CD4-positive, alpha-beta T cell treated with Interleukin-15 for 4 hours (primary cell): ENCODE measurements around the gene AKAP6.
"Not testable (repeated sequence)": the region's sequence is repeated elsewhere in the genome, so short reads cannot be mapped to it uniquely, and the experiment has no call there.

Source experiments
- DNase-seq: peaks from one replicate; pipeline ENCODE4 v3.0.0-alpha.2; 2020; ENCODE audit warnings: low spot score

The AKAP6 gene

DNA sequence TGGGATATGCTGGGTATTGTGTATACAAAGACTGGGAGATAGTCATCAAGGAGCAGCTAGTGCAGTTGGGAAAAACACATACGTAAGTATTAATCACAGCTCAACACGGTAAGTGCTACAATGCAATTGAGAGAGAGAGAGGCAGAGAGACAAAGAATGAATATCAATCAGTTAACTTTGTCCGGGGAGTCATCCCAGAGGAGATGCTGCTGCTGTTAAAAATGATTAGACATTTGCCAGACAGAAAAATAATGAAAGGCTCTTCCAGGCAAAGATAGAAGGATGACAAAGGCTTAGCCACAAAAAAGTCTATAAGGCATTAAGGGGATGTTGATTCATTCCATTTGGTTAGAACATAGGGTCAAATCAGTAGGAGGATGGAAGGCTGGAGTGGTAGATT, 45.1 kb downstream of the AKAP6 start:
- no peak for DNase-seq

DNA sequence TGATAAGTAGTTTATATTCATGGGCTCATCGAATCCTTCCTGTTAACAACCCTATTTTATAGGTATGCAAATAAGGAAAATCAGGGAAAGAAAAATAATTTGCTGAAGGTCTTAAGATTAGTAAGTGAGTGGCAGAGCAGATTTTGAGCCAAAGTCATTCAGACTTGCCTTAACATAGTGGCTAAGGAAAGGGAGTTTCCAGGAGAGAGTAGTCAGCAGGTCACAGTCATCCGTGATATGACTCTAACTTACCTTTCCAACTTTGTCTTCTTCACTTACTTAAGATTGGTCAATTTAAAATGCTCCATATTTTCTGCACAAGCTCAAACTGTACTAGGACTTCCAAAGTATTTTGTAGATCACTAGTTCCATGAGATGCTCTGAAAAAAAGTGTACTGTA, 46.6 kb downstream of the AKAP6 start:
- DNase-seq, result no peak

DNA sequence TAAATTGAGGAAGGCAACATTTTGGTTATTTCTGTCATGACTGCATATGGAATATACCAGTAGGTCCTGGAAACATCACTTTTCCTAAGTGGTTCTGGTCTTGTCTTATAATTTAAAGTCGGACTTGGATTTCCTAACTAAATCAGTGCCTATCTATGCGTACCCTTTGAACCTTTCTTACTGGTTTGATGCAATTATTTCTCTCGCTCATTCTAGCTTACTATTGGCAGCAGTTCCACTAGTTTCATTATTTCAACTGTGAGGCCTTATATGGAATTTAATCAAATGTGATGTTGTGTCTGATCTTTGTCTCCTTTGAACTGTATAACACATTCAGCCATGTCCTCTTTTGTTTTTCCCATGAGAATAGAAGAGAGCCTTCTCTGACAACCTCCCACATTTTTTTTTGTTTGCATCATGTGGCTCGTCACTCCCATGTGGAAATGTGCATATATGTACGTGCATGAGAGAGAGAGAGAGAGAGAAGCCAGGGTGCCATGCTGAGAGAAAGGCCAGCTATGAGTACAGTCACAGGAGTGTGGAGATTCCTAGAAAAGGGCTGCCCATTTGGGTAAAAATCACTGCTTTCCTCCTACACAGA, 48.0 kb downstream of the AKAP6 start:
- no peak for DNase-seq

DNA sequence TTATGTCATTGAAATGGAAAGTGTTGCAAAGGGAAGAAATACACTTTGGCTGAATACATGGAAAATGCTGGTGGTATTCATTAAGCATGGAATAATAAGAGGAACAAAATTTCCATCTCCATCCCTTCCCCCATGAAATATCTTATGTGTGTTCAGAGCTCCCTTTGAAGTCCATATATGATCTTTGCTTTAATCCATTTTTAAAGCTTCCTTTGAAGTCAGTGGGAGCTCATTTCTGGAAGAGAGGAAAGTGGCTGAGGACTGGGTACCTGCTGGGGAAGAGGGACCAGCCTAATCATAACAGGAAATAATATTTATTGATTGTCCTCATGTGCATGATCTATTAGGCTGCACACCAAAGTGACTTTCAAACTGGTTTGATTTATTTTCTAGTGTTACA, 49.2 kb downstream of the AKAP6 start:
- DNase-seq, result no peak

DNA sequence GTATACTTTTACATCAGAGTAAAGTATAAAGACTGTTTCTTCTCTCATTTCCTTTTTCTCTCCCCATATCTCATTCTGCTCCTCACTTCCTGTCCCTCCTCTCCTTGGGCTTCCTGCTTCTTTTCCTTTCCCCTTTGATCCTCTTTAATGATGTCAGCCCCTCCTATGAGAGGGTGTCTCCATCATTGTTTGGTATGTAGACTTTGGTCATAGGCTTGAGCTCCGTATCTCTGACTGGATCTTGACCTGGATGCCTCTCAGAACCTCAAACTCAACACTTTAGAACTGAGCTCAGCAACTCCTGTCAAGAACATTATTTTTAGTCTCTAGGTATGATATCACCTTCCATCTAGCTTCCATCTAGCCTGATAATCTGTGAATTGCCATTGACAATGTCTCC, 50.3 kb downstream of the AKAP6 start:
- no peak for DNase-seq

DNA sequence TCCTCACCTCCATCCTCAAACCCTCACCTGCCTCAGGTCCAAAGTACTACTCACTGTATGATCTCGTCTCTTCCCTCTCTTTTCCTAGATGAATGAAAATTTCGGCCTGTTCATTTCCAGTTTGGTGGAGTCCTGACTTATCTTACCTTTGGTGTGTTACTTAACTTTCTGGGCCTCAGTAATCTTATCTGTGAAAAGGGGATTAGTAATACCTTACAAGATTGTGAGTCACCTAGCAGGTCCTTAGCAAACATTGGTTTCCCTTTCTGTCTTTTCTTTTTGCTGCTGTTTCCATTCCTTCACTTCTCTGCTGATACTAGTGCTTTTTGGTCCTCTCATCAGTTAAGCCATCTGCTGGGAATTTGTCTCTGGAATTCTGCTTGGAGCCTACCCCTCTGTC, 52.8 kb downstream of the AKAP6 start:
- no peak for DNase-seq

DNA sequence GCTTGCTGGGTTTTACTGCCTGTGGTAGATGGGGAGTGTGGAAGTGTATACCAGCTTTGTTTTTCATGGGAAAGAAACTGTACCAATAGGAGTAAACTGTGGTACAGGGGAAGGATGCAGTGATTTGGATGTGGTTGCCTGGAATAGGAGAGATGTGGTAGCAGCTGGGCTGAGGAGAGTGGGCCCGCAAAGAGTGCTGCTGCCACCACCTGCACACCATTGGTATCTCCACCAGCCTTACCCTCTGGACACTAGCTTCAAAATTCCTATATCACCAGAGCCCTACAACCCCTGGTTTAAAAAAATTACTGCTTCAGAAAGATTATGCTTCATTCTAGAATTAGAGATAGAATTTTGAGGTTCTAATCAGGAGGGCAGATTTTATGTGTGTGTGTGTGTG, 53.6 kb downstream of the AKAP6 start:
- no peak for DNase-seq

DNA sequence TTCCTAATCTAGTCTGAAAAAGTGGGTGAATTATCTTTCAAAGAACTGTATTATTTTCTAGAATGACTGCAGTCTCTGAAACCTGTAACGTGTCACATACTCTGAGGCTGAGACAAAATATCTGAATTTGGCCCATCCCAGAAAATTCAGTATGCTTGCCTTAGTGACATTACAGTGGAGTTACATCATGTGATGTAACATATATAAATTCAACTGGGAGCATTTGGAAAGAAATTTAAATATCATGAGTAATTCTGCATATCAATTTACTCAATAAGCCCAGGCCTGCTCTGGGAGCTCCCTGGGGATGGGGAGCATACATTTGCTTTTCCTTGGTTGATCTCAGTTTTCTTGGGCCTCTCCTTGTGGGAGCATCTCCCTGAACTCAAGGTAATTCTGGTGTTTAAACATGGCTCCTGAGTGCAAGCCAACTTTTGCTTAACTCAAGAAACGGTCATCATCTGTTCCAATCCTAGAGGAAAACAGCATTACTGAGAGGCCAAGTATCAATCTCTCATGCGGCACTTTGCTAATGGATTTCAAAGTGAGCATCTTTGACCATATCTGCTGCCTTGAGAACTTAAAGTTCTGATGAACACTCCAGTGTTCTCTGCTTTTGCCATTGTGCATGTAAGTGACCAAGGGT, 54.4 kb downstream of the AKAP6 start:
- DNase-seq, result no peak

DNA sequence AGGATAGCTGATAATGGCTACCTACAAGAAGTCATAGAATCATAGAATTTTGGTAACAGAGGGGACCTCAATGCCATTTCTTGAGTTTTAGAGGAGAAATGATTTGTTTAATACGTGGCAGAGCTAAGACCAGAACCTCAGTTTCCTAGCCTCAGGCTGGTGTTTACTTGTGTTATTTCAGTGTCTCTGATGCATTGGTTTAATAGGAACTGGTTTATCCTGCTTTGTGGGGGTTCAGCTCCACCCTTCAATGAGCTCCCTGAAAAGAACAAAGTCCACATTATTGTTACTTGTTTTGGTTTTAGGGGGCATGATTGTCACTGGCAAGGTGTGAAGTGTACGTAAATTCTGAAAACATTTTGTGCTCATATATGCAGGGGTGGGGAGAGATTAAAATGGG, 55.4 kb downstream of the AKAP6 start:
- no peak for DNase-seq

DNA sequence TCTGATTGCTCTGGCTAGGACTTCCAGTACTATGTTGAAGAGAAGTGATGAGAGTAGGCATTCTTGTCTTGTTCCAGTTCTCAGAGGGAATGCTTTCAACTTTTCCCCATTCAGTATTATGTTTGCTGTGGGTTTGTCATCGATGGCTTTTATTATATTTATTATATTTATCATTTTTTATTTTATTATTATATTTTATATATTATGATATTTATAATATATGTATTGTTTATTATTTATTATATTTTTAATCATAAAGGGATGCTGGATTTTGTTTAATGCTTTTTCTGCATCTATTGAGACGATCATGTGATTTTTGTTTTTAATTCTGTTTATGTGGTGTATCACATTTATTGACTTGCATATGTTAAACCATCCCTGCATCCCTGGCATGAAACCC, 58.2 kb downstream of the AKAP6 start:
- not testable (repeated sequence) for DNase-seq

DNA sequence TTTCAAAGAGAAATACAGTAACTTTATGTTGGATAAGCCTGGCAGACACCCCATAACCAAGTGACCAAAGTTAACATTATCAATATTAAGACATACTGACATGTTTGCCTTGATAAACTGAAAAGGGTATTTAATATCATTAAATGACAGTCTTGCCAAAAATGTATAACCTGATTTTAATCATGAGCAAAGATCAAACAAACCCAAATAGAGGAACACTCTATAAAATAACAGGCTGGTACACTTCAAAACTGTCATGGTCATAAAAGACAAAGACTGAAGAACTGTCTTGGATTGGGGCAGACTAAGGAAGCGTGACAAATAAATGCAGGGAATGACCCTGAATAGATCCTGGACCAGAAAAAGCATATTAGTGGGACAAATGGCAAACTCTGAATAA, 64.0 kb downstream of the AKAP6 start:
- no peak for DNase-seq

DNA sequence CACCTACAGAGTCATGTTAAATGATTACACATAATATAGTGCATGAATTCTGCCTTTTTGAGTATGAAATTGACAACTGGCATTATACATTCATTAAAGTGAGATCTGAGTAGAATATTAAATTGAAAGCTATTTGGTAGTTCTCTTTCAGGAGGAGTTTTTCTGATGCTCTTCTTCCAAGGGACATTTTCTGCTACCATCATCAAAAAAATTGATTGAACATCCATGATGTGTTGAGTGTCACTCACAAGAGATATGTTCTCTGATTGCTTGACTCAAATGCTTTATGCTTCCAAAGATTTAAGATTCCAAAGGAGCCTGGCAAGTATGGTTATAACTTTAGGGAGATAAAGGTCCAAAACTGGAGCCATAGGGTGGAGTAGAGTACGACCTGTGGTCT, 64.9 kb downstream of the AKAP6 start:
- no peak for DNase-seq

DNA sequence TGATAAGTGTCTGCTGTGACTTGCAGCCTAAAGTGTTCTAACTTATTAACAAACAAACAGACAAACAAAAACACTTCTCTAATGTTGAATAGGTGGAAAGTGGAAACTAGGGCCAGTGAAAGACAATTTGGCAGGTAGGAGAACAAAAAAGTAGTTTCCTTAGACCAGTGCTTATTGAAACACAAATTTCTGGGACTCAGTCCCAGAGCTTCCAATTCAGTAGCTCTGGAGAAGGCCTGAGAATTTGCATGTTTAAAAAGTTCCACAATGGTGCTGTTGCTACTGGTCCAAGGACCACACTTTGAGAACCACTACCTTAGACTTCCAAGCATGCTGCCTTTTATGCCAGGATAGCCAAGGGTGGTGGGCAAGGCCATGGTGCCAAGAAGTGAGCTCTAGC, 67.8 kb downstream of the AKAP6 start:
- DNase-seq, result no peak

DNA sequence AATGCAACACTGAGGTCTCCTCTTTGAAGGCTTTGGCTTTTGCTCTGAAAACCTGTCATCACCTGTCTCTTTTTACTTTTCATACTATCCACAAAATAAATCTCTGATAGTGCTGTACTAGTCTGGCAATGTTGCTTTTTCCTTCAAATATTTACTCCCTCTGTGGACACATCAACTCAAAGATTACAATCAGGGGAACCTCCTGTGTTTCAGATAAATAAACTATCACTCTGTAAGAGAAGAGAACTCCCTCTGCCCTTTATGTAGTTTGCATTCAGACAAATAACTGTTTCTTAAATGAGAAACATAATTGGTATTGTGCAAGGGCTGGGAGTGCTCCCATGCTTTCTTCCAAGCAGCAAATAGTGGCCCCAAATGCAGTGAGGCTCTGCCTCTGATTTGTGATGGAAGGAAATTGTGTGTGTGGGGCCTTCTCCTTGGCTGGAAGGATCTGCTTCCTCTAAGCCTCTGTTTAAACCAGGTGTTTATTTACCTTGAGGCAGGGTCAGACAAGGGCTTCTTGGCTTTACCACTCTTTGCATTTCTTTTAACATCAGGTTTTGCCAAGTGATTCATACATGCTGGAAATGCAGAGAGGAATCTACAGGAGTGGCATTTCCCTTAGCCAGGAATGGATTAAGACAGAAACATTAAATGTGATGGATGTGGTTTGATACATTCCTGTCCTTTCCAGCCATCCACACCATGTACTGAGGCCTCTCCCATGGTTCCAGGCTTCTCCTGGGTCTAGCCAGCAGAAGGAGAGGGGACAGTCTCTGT, 69.0 kb downstream of the AKAP6 start:
- DNase-seq, result no peak

DNA sequence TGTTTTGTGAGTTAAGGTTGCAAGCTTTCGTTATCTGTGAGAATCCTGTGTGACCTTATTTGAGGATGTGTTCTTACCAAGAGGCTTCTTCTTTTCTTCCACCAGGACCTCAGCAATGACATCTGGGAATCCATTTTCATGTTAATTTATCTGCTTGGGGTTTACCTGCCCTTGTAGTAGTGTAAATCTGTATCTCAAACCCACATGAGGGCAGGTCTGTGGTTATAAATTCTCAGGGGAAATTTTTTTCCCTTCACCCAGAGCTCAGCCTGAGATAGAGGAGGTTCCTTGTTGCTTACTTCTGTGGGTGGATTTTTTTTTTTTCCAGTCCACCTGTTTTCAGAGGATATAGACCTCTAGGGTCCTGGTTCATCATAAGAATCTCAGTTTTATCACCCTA, 70.8 kb downstream of the AKAP6 start:
- no peak for DNase-seq

DNA sequence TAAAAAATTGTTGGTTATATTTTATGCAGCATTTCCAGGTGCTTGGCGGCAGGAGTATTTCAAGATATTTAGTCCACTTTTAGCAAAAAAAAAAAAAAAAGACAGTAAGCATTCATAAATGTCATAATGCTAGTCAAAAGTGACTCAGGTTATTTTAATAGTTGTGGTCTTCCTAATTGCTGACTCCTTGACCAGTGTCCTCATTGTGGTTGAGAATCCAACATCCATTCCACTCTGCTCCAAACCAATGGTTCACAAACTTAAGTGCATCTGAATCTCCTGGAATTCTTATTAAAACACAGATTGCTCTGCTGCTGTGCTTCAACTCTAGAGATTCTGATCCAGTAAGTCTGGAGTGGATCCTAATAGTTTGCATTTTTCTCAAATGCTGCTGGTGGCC, 71.4 kb downstream of the AKAP6 start:
- DNase-seq, result no peak

DNA sequence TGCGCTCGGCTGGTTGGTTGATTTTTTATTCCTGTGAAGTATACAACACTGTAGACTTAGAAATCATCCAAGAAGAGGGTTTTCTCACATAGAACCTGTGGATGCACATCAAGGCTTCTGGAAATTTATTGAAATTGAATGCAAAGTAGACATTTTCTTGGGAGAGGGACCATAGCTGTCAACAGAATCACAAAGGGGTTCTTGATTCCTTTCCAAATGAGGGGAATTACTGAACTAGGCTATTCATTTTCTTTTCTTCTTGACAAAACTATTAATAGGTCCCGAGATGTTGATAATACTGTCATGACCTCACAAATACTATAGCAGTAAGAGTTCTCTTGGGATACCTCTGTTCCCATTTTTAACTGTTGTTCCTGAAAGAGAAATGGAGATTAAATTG, 73.9 kb downstream of the AKAP6 start:
- no peak for DNase-seq

DNA sequence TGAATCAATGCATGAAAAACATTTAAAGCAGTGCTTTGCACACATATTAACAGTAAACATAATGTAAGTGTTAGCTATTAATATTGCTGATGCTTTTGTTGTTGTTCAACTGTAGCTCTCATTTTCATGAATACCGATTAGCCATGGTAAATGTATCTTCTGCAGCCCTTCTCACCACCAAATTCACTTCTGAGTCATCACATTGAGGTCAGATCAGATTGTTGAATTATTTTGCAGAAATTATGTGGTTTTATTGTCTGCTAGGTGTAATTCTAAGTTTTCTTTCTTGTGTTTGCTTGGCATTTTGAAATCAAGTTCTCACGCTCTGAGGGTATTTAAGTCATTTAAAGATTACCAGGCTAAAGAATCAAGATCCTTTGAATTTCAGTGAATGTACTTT, 74.6 kb downstream of the AKAP6 start:
- no peak for DNase-seq

DNA sequence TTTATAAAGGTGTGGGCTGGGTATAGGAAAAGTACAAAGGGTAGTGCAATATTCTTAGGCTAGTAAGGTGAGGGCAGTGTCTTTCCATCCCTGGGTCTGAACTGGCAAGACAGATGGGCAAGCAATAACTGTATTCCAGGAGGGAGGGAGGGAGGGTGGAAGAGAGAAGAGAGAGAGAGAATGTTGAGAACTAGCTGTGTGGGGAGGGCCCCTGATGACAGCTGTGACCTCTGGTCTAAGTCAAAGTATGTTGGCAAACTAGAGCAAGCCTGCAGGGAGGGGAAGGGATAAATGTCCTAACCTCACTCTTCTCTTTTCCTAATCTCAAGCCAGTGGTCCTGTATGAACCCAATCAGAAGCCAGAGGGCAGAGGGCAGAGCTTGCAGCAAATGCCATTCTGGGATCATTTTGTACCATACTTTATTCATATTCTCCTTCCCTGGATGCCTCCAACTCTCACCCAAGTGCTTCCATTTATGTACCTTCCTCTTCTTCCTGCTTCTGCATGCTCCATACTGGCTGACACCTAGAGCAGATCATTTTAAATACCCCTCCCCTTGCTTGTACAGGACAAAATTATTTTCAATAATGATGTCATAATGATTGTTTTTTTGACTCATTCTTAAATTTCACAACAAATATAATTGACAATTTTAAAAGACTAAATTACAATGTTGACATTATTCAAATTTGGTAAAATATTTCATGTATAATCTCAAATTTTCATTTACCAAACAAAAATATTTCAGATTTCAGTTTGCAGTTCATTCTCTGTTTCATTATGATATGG, 75.9 kb downstream of the AKAP6 start:
- DNase-seq, result no peak

DNA sequence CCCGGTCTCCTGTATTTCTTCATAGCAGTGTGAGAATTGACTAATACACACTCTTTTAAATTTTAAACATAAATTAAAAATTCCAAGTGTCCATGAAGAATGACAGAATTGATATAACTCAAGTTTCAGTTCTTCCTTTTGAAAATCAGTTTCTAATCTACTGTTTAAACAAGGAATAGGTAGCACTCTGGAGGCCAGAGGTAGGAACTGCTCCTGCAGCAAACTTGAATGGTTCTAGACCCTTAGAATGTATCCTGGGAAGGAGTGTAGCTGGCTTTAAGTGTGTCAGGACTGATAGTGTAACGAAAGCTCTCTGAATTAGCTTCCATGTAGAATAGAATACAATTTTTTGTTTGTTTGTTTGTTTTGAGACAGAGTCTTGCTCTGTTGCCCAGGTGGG, 76.8 kb downstream of the AKAP6 start:
- DNase-seq, result no peak

DNA sequence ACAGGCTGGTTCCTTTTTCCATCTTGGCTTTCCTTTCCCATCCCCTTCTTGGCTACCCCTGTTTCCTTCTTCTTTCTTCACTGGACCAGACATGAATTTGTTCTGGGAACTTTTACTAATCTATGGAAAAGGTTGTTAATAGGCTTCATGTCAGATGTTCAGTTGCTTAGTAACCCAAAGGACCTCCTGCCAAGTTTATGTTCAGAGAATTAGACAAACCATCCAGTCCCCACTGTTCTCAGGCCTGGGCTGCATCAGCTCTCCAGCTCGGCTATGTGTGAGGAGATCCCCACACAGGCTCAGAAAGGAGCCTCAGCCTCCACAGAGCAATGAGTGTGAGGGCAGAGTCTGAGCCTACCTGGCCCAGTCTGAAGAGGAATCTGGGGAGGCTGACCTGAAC, 78.0 kb downstream of the AKAP6 start:
- no peak for DNase-seq

DNA sequence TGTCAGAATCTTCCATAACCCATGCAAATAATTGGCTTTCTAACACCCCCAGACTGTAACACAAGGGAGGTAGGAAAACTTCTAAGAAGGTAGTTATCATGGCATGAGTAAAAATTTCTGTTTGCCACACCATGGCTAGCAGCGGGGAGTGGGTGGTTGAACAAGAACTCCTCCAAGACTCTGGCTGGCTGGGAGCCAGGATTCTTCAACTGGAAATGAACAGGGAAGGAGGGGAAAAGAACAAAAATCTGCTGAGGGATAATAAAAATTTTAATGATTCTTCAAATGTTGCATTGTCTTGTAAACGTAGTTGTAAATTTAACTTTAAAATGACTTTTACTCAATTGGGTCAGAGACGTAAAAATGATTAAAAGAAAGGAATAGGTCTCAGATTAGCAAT, 78.9 kb downstream of the AKAP6 start:
- DNase-seq, result no peak

DNA sequence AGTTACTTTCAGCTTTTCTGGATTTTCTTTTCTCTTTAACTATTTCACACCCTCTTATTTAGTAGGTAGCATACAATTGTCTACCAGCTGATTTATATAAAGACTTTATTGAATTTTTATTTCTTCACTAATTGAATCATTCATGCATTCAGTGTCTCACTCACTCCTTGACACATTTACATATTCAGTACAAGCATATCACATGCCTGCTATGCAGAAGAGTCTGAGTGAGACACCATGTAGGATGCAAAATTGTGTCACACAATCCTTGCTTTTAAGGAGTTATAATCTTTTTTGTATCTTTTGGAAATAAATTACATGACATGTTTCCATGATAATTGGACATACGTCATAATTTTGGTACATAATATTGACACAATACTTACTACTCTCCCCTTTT, 83.0 kb downstream of the AKAP6 start:
- no peak for DNase-seq
